ENCODE results near the gene ALDH4A1. TPM values are rescaled to one million over a fixed set of nuclear protein-coding genes. Genes with fewer than 3 reads are reported as not detected.
"Not testable (repeated sequence)": the region's sequence is repeated elsewhere in the genome, so short reads cannot be mapped to it uniquely, and the experiment has no call there.

Gene ALDH4A1
- total RNA-seq, 8 experiments from 2014 or later: 3.0 to 57.5 (median 8.8) TPM

DNA sequence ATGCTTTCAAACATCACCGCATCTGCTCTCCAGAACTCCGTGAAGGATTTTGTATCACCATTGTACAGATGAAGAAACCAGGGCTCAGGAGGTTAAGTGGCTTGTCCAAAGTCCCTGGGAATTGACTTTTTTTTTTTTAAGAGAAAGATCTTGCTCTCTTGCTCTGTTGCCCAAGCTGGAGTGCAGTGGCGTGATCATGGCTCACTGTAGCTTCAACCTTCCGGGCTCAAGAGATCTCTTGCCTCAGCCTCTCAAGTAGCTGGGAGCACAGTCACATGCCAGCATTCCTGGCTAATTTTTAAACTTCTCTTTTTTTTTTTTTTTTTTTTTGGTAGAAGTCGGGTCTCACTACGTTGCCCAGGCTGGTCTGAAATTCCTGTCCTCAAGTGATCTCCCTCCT is 36.0 kb downstream of the ALDH4A1 start:
- ATAC-seq (replicated peaks in 6 of 8): no peak
- H3K27ac ChIP-seq: no peak overlapping the region
- 33 to 100% (median 71%) methylated on average over 1 to 6 of the region's 6 CpGs; no CpG with 5 or more reads in 2 of the 10 experiments for WGBS, 10 experiments
- H3K4me3 ChIP-seq: no peak overlapping the region
- H3K4me1 ChIP-seq (replicated peaks in 1 of 2): no peaks in the 10 kb centered on the region
- in situ Hi-C loops (cut with MboI; ENCODE audit: low pct_unique_long_range_greater_than_20kb in 2 of 9, low sequenced_read_pairs in 9 of 9, unreplicated experiment in 9 of 9): no loop called here

DNA sequence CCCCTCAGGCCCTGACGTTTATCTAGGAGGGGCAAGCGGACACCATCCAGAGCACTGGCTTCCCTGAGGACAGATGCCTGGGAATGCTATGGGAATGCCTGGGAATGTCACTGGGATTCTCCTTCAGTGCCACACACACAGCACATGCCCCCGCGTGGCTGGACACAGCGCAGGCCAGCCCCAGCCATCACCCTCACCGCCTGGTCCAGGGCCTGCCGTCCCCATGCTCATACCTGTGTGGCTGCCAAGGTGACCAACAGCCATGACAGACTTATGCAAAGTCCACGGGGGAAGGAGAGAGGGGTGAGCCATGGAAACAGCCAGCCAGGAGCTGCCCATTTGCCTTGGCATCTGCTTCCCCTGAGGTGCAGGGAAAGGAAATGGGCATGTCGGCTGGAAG is 37.2 kb downstream of the ALDH4A1 start:
- H3K4me1 ChIP-seq (replicated peaks in 1 of 2): no peaks in the 10 kb centered on the region
- no peak overlapping the region for H3K4me3 ChIP-seq
- peak in 2 of 8 experiments; percentile 13 to 19 for ATAC-seq (replicated peaks in 6 of 8)
- H3K27ac ChIP-seq: no peak overlapping the region
- 32 to 90% (median 58%) methylated on average over 2 to 3 of the region's 9 CpGs; no CpG with 5 or more reads in 6 of the 10 experiments for WGBS, 10 experiments
- in situ Hi-C loops (cut with MboI; ENCODE audit: low pct_unique_long_range_greater_than_20kb in 2 of 9, low sequenced_read_pairs in 9 of 9, unreplicated experiment in 9 of 9): no loop called here

DNA sequence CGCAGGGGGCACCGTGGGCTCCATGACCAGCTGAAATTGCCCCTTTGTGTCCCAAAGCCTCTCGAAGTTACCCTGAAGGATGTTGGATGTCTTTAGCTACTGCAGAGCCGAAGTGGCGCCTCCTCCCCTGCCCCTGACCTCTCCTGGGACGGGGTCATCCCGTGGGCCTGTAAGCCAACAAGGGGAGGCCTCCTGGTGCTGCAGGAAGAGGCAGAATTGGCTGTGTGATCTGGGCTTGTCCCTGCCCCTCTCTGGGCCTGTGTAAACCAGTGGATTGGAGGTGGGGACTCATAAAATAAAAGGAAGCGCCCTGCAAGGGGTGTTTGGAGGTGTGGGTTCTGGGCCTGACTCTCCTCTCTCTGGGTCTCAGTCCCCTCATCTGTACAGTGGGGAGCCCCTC is 40.8 kb downstream of the ALDH4A1 start:
- H3K4me3 ChIP-seq: no peak overlapping the region
- in situ Hi-C loops (cut with MboI; ENCODE audit: low pct_unique_long_range_greater_than_20kb in 2 of 9, low sequenced_read_pairs in 9 of 9, unreplicated experiment in 9 of 9): no loop called here
- 44 to 71% (median 51%) methylated on average over 3 to 8 of the region's 8 CpGs; no CpG with 5 or more reads in 4 of the 10 experiments for WGBS, 10 experiments
- no peaks in the 10 kb centered on the region for H3K4me1 ChIP-seq (replicated peaks in 1 of 2)
- H3K27ac ChIP-seq: no peak overlapping the region
- ATAC-seq (replicated peaks in 6 of 8): no peak

DNA sequence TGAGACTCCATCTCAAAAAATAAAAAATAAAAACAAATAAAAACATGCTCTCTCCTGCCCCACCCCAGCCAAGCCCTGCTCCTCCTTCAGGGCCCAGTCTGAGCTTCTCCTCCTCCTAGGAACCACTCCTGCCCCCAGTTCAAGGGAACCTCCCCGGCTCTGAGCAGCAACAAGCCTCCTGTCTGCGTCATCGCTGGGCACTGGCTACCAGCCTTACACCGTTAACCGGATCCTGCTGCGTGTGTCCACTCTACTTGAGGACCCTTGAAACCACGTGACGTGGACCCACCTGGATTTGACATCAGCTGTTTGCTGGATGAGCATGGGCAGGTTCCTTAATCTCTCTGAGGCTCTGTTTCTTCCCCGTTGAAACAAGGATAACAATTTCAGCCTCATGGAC is 41.3 kb downstream of the ALDH4A1 start:
- H3K27ac ChIP-seq: no peak overlapping the region
- WGBS, 10 experiments: 0 to 76% (median 68%) methylated on average over 1 to 9 of the region's 9 CpGs; no CpG with 5 or more reads in 3 of the 10 experiments
- in situ Hi-C loops (cut with MboI; ENCODE audit: low pct_unique_long_range_greater_than_20kb in 2 of 9, low sequenced_read_pairs in 9 of 9, unreplicated experiment in 9 of 9): no loop called here
- H3K4me3 ChIP-seq: no peak overlapping the region
- no peak for ATAC-seq (replicated peaks in 6 of 8)
- H3K4me1 ChIP-seq (replicated peaks in 1 of 2): no peaks in the 10 kb centered on the region

DNA sequence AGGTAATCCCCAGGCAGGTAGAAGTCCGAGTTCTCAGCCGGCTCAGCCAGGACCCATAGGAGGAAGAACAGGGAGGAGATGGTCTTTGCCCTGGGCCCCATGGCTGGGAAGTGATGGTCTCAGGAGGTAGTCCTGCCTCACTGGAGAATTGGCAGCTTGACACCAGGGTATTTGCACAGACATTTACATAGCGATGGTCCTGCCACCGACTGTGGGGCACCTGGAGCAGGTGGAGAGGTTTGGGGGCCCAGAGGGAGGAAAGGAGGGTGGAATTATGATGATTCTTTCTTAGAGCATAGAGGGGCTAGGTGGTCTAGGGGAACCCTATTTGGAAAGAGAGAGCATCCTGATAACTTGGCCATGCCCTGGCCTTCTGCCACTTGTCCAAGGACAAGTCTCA is 42.8 kb downstream of the ALDH4A1 start, which contains the start of gene TAS1R2:
TSS of gene TAS1R2 (minus strand) at position 101 of the 400 bp plus-strand sequence. CDS start at position 101, 0 bp downstream.
- in situ Hi-C loops (cut with MboI; ENCODE audit: low pct_unique_long_range_greater_than_20kb in 2 of 9, low sequenced_read_pairs in 9 of 9, unreplicated experiment in 9 of 9): no loop called here

GRCh38 chr1:18858070-18858688 is 44.2 kb downstream of the ALDH4A1 start:
- ATAC-seq (replicated peaks in 6 of 8): no peak
- Histone ChIP-seq H3K4me3 (no peak overlapping the region), H3K27ac (no peak overlapping the region), H3K4me1 (replicated peaks in 1 of 2) (no peaks in the 10 kb centered on the region)
- in situ Hi-C loops (cut with MboI; ENCODE audit: low pct_unique_long_range_greater_than_20kb in 2 of 9, low sequenced_read_pairs in 9 of 9, unreplicated experiment in 9 of 9): no loop called here
- 0 to 85% (median 70%) methylated on average over 1 to 7 of the region's 7 CpGs; no CpG with 5 or more reads in 1 of the 10 experiments for WGBS, 10 experiments

More for the DNA sequence above, 42.8 kb downstream of the ALDH4A1 start, which contains the start of gene TAS1R2:
- no peak for ATAC-seq (replicated peaks in 6 of 8)
- WGBS, 10 experiments: 20 to 66% (median 39%) methylated on average over 1 to 4 of the region's 4 CpGs; no CpG with 5 or more reads in 4 of the 10 experiments
- Histone ChIP-seq H3K27ac (no peak within 1 kb of the TSS), H3K4me1 (replicated peaks in 1 of 2) (no peaks in the 10 kb centered on the region), H3K4me3 (no peak within 1 kb of the TSS)

- WGBS, 10 experiments: 0 to 100% (median 77%) methylated on average over 1 of the region's 1 CpG
- no peak for ATAC-seq (replicated peaks in 6 of 8)
- no peaks in the 10 kb centered on the region for H3K4me1 ChIP-seq (replicated peaks in 1 of 2)
- no peak overlapping the region for H3K4me3 ChIP-seq
- in situ Hi-C loops (cut with MboI; ENCODE audit: low pct_unique_long_range_greater_than_20kb in 2 of 9, low sequenced_read_pairs in 9 of 9, unreplicated experiment in 9 of 9): no loop called here
- H3K27ac ChIP-seq: no peak overlapping the region
Observed at GRCh38 chr1:18856435-18856834, 45.9 kb downstream of the ALDH4A1 start.

DNA sequence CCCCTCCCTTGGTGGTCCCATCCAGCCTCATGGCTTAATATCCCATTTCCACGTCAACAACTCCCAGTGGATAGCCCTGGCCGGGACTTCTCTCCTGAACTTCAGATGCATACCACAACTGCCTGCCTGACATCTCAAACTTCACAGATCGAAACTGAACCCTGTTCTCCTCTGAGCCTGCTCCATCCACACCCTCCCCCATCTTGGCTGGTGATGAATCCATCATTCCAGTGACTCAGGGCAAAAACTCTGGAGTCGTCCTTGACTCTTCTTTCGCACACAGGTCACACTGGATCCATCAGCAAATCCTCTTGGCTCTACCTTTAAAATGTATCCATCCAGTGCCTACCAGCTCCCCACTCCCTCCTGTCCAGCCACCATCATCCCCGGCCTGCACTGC is 46.8 kb downstream of the ALDH4A1 start:
- Histone ChIP-seq H3K4me3 (no peak overlapping the region), H3K27ac (no peak overlapping the region), H3K4me1 (replicated peaks in 1 of 2) (no peaks in the 10 kb centered on the region)
- in situ Hi-C loops (cut with MboI; ENCODE audit: low pct_unique_long_range_greater_than_20kb in 2 of 9, low sequenced_read_pairs in 9 of 9, unreplicated experiment in 9 of 9): no loop called here
- no peak for ATAC-seq (replicated peaks in 6 of 8)
- 0 to 78% (median 53%) methylated on average over 1 to 6 of the region's 6 CpGs; no CpG with 5 or more reads in 2 of the 10 experiments for WGBS, 10 experiments

GRCh38 chr1:18854331-18855025 is 47.9 kb downstream of the ALDH4A1 start:
- WGBS, 10 experiments: 80 to 100% (median 94%) methylated on average over 1 to 29 of the region's 49 CpGs; no CpG with 5 or more reads in 3 of the 10 experiments
- H3K27ac ChIP-seq: no peak overlapping the region
- in situ Hi-C loops (cut with MboI; ENCODE audit: low pct_unique_long_range_greater_than_20kb in 2 of 9, low sequenced_read_pairs in 9 of 9, unreplicated experiment in 9 of 9): no loop called here
- ATAC-seq (replicated peaks in 6 of 8): peak in 1 of 8 experiments; percentile 13
- H3K4me3 ChIP-seq: no peak overlapping the region
- no peaks in the 10 kb centered on the region for H3K4me1 ChIP-seq (replicated peaks in 1 of 2)

DNA sequence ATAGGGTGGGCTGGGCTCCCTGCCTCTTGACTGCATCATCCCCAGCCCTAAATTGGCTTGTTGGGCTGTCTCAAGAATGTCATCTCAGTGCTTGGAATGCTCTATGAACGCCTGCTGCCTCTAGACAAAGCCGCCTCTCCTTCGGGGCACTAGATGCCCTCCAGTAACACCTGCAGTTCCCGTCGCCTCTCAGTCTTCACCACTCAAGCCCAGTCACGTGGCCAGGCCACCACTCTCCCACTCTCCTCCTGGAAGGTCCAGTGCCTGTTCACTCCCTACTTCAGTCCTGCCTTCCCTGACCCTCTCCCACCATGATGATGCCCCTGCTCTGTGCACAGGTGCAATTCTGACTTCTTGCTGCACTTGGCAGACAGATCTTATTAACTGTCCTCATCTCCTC is 49.9 kb downstream of the ALDH4A1 start:
- WGBS, 10 experiments: 0 to 67% (median 26%) methylated on average over 1 to 6 of the region's 6 CpGs; no CpG with 5 or more reads in 3 of the 10 experiments
- no peaks in the 10 kb centered on the region for H3K4me1 ChIP-seq (replicated peaks in 1 of 2)
- H3K4me3 ChIP-seq: no peak overlapping the region
- ATAC-seq (replicated peaks in 6 of 8): no peak
- no peak overlapping the region for H3K27ac ChIP-seq
- in situ Hi-C loops (cut with MboI; ENCODE audit: low pct_unique_long_range_greater_than_20kb in 2 of 9, low sequenced_read_pairs in 9 of 9, unreplicated experiment in 9 of 9): no loop called here

DNA sequence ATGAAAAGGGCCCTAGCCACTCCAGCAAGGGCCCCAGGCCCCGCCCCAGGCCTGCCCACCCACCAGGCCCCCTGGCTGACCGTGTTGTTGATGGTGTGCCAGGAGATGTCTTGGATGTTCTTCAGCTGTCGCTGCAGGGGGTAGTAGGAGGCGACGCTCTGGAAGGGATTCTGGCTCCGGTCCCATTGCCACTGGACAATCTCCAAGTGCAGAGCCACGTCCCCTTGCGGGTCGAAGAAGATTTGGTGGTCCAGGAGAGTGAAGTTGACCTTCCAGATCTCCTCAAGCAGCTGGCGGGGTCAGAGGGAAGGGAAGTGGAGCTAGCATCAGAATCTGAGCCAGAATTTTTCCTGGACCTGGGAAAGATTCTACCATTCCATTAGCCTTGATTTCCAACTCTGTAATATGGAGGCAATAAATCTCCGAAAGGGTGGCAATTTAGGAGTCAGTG is 53.1 kb downstream of the ALDH4A1 start:
- Histone ChIP-seq H3K4me3 (no peak overlapping the region), H3K4me1 (replicated peaks in 1 of 2) (no peaks in the 10 kb centered on the region), H3K27ac (no peak overlapping the region)
- WGBS, 10 experiments: 58 to 100% (median 77%) methylated on average over 1 to 10 of the region's 11 CpGs; no CpG with 5 or more reads in 5 of the 10 experiments
- no peak for ATAC-seq (replicated peaks in 6 of 8)
- in situ Hi-C loops (cut with MboI; ENCODE audit: low pct_unique_long_range_greater_than_20kb in 2 of 9, low sequenced_read_pairs in 9 of 9, unreplicated experiment in 9 of 9): no loop called here

- H3K4me1 ChIP-seq (replicated peaks in 1 of 2); H3K4me3 ChIP-seq; in situ Hi-C loops (cut with MboI; ENCODE audit: low pct_unique_long_range_greater_than_20kb in 2 of 9, low sequenced_read_pairs in 9 of 9, unreplicated experiment in 9 of 9); H3K27ac ChIP-seq; ATAC-seq (replicated peaks in 6 of 8): not testable (repeated sequence)
- 29 to 89% (median 74%) methylated on average over 1 to 2 of the region's 2 CpGs; no CpG with 5 or more reads in 5 of the 10 experiments for WGBS, 10 experiments
Observed at GRCh38 chr1:18847723-18848122, 54.6 kb downstream of the ALDH4A1 start.

- in situ Hi-C loops (cut with MboI; ENCODE audit: low pct_unique_long_range_greater_than_20kb in 2 of 9, low sequenced_read_pairs in 9 of 9, unreplicated experiment in 9 of 9): no loop called here
- ATAC-seq (replicated peaks in 6 of 8): no peak
- no peaks in the 10 kb centered on the region for H3K4me1 ChIP-seq (replicated peaks in 1 of 2)
- H3K4me3 ChIP-seq: no peak overlapping the region
- 19 to 95% (median 84%) methylated on average over 2 to 17 of the region's 17 CpGs; no CpG with 5 or more reads in 3 of the 10 experiments for WGBS, 10 experiments
- H3K27ac ChIP-seq: no peak overlapping the region
Observed at GRCh38 chr1:18840145-18840544, 62.2 kb downstream of the ALDH4A1 start.

Measured in motor neuron (in vitro differentiated cells).